Fibroblast of skin of left quadriceps (primary cell): ENCODE results near the gene EIF2S1.
"Not testable (repeated sequence)": the region's sequence is repeated elsewhere in the genome, so short reads cannot be mapped to it uniquely, and the experiment has no call there.

Source experiments
- DNase-seq, 2 experiments: peaks; one replicate each; pipeline ENCODE4 v3.0.0-alpha.2; 2013; ENCODE audit warnings: low read depth in 2 of 2

The EIF2S1 gene

DNA sequence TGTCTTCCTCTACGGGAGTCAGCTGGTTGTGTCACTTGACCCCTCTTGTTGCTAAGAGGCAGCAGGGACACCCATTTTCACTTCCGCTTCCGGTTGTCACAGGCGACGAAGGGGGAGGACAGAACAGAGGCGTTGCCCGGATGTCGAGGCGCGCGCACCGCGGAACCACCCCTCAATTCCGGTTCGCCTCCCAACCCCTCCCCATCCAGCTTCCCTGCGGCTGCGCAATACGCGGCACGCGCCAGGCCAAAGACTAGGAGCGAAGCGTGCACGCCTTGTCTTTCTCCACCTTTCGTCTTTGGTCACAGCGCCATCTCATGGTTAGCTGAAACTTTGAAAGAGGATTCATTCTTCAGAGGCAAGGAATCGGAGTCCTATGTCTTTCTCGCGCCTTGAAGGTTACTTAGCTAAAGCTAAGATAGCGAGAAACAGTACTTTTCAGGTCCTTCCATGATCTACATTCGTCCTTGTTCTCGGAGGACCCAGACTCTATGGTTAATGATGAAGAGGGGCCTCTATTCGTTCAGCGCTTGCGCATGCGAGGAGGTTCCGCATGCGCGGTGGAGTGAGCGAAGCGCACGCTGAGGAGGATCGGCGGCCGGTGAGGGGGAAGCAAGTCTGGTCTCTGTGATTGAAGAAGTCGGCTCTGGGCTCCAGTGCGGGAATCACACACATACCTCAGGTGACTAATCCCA lies at the start of gene EIF2S1, which contains the start of gene ATP6V1D:
EIF2S1 (plus strand) TSS at position 554 of the 695 bp plus-strand sequence. CDS start 4,440 bp downstream, outside the sequence.
ATP6V1D (minus strand) TSS at position 30 of the 695 bp plus-strand sequence. CDS start 106 bp downstream, outside the sequence.
- DNase-seq, result peak; percentile 98

DNA sequence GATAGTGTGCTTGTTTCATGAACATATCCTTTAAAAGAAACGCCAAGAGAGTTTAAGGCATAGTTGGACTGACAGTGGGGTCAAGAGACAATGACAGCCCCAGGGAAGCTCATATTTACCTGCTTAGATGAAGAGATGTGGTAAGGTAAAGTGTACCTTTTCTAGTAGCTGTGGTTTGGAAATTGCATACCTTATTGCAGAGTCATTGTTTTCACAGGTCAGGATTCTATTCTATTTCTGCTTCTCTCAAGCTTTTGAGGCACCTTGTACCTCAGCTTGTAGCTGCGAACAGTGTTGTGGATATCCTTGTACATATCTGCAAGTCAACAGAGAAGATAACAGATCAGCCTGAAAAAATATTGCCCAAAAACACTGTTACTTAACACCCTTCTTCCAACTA lies 48.3 kb upstream of the EIF2S1 start:
- DNase-seq, result no peak

DNA sequence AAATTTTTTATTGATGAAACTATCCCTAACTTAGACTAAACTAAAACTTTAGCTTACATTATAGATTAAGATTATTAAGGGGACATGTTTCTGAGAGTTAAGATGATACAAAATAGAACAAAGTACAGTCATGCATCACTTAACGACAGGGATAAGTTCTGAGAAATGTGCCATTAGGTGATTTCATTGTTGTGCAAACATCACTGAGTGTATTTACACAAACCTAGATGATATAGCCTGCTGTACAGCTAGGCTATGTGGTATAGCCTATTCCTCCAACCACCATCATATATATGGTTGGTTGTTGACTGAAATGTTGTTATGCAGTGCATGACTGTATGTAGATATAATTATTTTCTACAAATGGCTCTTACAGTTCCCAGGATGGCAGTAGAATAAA lies 47.0 kb upstream of the EIF2S1 start:
- no peak for DNase-seq

- no peak for DNase-seq
Observed at GRCh38 chr14:67317822-67318221, 42.3 kb upstream of the EIF2S1 start.

DNA sequence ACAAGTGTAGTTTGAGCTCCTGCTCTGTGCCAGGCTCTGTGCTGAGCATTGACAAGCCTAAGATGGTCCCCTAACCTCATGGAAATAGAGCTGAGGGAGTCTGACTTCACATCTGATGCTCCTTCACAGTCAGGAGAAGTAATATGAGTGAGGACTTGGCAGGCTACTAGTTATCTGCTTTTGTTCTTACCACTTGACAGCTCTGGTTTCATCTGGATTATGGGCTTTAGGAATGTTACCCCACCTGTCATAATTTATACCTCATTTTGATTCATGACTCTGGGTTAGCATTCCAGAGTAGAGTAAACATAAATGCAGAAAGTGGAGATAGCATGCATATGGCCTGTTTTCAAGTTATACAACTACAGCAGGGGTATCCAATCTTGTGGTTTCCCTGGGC lies 41.0 kb upstream of the EIF2S1 start:
- DNase-seq, result peak; percentile 40 to 41

GRCh38 chr14:67329666-67330065 lies 30.5 kb upstream of the EIF2S1 start:
- DNase-seq, result not testable (repeated sequence)

- DNase-seq, result no peak
Observed at GRCh38 chr14:67331368-67332125, 28.6 kb upstream of the EIF2S1 start.

- no peak for DNase-seq
Observed at GRCh38 chr14:67332468-67332867, 27.7 kb upstream of the EIF2S1 start.

- DNase-seq, result no peak
Observed at GRCh38 chr14:67335781-67336180, 24.3 kb upstream of the EIF2S1 start.

GRCh38 chr14:67341231-67341630 lies 18.9 kb upstream of the EIF2S1 start:
- DNase-seq, result not testable (repeated sequence)

DNA sequence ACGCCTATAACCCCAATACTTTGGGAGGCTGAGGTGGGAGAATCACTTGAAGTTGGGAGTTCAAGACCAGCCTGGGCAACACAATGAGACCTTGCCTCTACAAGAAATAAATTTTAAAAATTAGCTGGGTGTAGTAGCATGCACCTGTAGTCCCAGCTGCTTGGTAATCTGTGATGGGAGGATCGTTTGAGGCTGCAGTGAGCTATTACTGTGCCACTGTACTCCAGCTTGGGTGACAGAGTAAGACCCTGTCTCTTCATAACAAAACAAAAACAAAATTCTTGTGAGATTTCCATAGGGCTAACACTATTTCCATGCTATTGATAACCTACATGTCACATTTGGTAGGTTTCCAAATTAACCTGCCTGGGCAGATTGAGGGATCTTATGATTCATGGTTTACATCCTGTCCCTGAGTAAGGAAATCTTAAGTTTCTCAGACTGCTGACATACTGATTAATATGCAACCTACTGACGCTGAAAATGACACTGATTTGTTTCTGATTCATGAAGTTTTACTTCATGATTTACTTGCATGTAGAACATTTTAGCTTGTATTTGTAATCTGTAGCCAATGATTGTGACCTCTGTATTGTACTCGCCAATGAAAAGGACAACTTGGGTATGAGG lies 16.4 kb upstream of the EIF2S1 start:
- DNase-seq, result no peak

GRCh38 chr14:67345583-67345982 lies 14.5 kb upstream of the EIF2S1 start:
- DNase-seq, result no peak

- DNase-seq, result no peak
Observed at GRCh38 chr14:67352055-67352454, 8.1 kb upstream of the EIF2S1 start.

DNA sequence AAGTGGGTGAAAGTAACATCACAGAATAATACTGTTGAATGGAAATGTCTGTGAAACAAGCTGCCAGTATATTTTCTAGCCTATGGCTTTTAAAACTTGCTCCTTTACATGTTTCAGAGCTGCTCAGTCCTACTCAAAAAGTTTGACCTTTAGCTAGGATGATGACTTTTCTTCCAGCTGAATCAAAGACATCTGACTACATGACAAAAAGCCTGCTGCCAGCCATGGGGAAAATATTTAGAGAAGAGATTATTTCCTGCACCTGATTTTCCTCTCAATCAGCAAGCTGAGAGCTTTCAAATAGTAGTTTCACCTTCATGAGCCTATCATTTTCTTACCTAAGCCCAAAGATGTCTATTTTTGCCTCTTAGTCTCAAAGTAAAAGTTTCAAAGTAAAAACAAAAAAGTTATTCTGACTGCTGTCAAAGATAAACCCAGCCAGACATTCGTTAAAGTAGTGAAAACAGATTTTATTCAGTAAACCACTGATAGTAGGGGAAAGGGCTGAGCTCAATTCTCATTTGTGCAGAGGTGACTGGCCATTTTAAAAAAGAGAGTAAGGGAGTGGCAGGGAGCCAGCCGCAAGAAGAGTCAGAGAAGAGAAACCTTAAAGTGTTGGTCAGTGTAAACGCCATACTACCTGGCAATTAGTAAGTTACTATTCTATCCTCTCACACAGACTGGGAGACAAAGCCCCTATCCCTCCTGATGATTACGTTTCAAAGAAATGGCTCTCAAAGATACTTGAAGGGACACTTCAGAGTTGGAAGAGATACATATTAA lies 2.8 kb upstream of the EIF2S1 start:
- no peak for DNase-seq

GRCh38 chr14:67357969-67358354 lies 2.2 kb upstream of the EIF2S1 start:
- DNase-seq, result no peak

DNA sequence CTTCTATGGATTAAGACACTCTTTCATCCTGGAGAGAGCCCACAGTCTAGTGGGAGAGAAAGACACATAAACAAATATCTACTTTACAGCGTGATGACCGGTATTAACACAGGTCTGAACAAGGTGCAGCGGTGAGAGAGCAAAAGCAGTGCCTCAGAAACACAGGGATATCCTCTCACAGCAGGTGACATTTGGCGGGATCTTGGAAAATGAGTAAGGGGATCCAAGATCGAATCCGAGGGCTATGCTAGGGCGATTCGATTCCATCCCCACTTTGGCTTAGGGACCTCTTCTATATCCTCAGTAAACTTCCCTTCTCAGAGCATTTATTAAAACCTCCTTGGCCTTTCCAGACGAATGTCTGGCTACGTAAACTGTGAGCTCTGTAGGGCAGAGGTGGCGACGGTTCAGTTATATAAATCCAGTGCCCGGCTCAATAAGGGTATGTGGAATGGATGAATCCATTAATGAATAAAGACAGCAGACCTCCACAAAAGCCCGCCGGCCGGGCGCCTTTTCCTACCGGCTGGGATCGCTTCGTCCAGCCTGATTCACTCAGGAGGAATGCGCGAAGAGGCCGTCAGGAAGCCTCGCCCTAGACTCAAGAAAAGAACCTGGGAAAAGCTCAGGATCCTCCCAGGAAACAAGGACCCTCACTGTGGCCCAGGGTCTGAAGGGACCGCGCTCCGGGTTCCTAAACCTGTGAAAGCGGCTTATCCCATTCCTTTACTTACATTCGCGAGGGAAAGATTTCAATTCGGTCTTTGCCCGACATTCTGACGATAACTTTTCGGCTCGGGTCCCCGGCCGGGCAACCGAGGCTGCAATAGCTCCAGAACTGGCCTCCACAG lies 979 bp upstream of the EIF2S1 start:
- peak; percentile 15 for DNase-seq

DNA sequence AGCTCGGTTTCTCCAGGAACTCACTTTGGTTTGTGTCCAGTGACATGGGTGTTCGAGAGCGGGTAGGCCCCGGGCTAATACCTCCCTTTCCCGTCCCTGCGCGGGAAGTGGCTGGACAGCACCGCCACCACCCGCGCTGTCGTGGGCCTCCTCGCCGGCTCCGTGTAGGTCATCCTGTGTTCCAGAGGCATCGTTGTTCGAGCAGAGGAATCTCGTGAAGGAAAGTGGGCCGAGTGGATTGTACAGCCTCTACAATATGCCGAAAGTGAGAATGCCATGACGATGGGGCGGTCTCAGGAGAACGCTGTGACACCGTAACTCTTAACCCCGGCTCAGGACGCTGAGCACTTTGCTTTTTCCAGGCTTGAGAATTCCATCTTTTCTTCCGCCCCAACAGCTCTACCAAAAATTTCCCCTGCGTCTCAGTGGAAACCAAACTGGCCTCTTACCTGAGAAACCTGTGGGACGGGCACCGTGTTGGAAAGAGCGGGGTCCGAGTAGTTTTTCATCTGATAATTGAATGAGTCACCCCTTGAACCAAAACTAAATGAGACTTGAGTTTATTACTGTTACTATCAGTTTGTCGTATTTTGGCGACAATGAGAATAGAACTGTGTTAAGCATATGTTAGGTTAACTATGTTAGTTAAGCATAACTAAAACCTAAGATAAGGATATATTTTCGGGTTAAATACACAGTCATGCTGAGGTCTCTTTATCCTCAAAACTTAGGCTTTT lies 510 bp downstream of the EIF2S1 start:
- no peak for DNase-seq

DNA sequence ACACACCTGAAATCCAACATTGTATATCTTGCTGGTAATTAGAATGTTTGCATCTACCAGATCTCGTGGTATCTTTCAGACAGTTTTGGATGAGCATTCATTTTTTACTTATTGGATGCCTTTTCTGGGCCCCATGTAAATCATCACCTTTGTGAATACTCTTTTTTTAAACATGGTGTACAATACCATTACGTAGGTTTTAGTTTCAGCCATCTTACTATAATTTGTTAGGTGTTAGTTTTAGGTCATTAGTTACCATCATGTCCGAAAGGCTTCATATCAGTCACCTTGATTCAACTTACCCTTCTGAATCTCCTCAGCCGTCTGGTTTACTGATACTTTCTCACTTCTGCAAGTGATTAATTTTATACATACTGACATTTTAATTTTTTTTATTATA lies 5.3 kb downstream of the EIF2S1 start:
- DNase-seq, result no peak

DNA sequence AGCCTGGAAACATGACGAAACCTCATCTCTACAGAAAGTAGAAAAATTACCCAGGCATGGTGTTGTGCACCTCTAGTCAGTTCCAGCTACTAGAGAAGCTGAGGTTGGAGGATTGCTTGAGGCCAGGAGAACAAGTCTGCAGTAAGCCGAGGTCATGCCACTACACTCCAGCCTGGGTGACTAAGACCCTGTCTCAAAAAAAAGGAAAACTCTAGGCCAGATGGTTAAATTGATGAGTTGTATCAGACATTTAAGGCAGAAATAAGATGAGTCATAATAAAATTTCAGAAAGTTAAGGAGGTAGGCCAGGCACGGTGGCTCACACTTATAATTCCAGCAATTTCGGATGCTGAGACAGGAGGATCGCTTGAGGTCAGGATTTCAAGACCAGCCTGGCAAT lies 10.7 kb downstream of the EIF2S1 start:
- no peak for DNase-seq
